ENCODE measurements around the gene IBTK. TPM values are rescaled to one million over a fixed set of nuclear protein-coding genes. Genes with fewer than 3 reads are reported as not detected.

Gene IBTK
- total and polyA plus RNA-seq, 2 of the 4 experiments (the other 2 are of a cell fraction): 9.7 to 45.0 TPM

GRCh38 chr6:82172594-82172993, 75.0 kb downstream of the IBTK start:
- Histone ChIP-seq H4K20me1 (ENCODE audit: insufficient read depth, low read length) (no peaks in the 10 kb centered on the region), H2AK5ac (ENCODE audit: low read depth, low read length) (no peak overlapping the region), H3K27me3 (ENCODE audit: control insufficient read depth, insufficient read depth, low read length) (no peaks in the 10 kb centered on the region), H3K18ac (ENCODE audit: low read depth, low read length) (no peak overlapping the region), H3K79me1 (ENCODE audit: low read depth in 1 of 2, low read length in 2 of 2) (peaks cover 0 to 5% of the 10 kb centered on the region in 2 experiments; a peak in 1 of 4 replicates), H4K8ac (ENCODE audit: low read depth in 2 of 2, low read length in 2 of 2) (no peak overlapping the region), H3K56ac (ENCODE audit: extremely low read depth, insufficient read depth, low read length) (no peak overlapping the region), H3K27ac (ENCODE audit: insufficient read depth, low read length) (no peak overlapping the region), H3K36me3 (ENCODE audit: control insufficient read depth, insufficient read depth, low read length) (peaks cover 16% of the 10 kb centered on the region), H2BK15ac (ENCODE audit: low read depth, low read length) (no peak overlapping the region), H3K4ac (ENCODE audit: low read depth, low read length) (no peak overlapping the region), H2AK9ac (replicated peaks; ENCODE audit: low read depth, low read length, poor library complexity) (no peak overlapping the region), H4K5ac (ENCODE audit: low read depth, low read length) (no peak overlapping the region), H3K4me1 (ENCODE audit: control insufficient read depth, insufficient read depth, low read length) (no peaks in the 10 kb centered on the region), H3K9me3 (ENCODE audit: control insufficient read depth, insufficient read depth, low read length) (no peaks in the 10 kb centered on the region), H3K9ac (ENCODE audit: low read depth, low read length) (no peak overlapping the region), H2AFZ (replicated peaks; ENCODE audit: low read length, poor library complexity) (no peak overlapping the region), H4K91ac (ENCODE audit: insufficient read depth, low read depth, low read length) (no peak overlapping the region), H3K4me2 (ENCODE audit: low read depth, low read length) (no peak overlapping the region), H3K4me3 (ENCODE audit: insufficient read depth, low read depth, low read length) (no peak overlapping the region), H3K14ac (replicated peaks; ENCODE audit: low read depth, low read length) (no peak overlapping the region), H2BK5ac (ENCODE audit: low read depth, low read length, poor library complexity, severe bottlenecking) (no peak overlapping the region), H3K9me1 (ENCODE audit: insufficient read depth, low read length) (no peaks in the 10 kb centered on the region; the same call in 1 of the 2 replicates), H2BK120ac (ENCODE audit: low read depth, low read length) (no peak overlapping the region), H2BK20ac (ENCODE audit: low read depth, low read length) (no peak overlapping the region), H3K23ac (ENCODE audit: low read depth, low read length) (no peak overlapping the region)
- ChIA-PET CTCF (no interaction called here), POLR2A (ENCODE audit: unreplicated experiment) (no interaction called here)
- no peak for ATAC-seq (ENCODE audit: low read depth)
- intact Hi-C loops (cut with micrococcal nuclease) (loop anchor here (10.0 kb wide), 1 partner anchor 278 kb away; no protein-coding TSS in a partner anchor), in situ Hi-C loops (cut with MboI; ENCODE audit: low sequenced_read_pairs) (no loop called here), dilution Hi-C loops (cut with HindIII; ENCODE audit: low sequenced_read_pairs, unreplicated experiment) (no loop called here)
- 100% methylated on average over 1 of the region's 5 CpGs; no CpG with 5 or more reads in 1 of the 2 experiments for WGBS, 2 experiments (ENCODE audit: extremely low coverage in 2 of 2, insufficient read length in 1 of 2)
- no peak for DNase-seq
- no peak for TF ChIP-seq USF2 (IDR thresholded peaks at IDR 0.05; ENCODE audit: low read depth, low read length)
- no peak for TF ChIP-seq SMC3 (IDR thresholded peaks at IDR 0.05; ENCODE audit: low read depth, low read length)
- no peak for TF ChIP-seq MXI1 (IDR thresholded peaks at IDR 0.05; ENCODE audit: borderline replicate concordance, low read depth, low read length)
- TF ChIP-seq FOS (IDR thresholded peaks at IDR 0.05; ENCODE audit: low read depth, low read length): no peak
- TF ChIP-seq MAFK (IDR thresholded peaks at IDR 0.05; ENCODE audit: low read depth, low read length): no peak
- no peak for TF ChIP-seq POLR2A (IDR thresholded peaks at IDR 0.05; ENCODE audit: low read depth, low read length)
- TF ChIP-seq CEBPB (IDR thresholded peaks at IDR 0.05; ENCODE audit: low read depth, low read length): no peak
- TF ChIP-seq RAD21 (IDR thresholded peaks at IDR 0.05; ENCODE audit: low read length): no peak
- TF ChIP-seq BHLHE40 (IDR thresholded peaks at IDR 0.05; ENCODE audit: low read depth, low read length): no peak
- TF ChIP-seq ELK1 (IDR thresholded peaks at IDR 0.05; ENCODE audit: borderline replicate concordance, low read depth, low read length): no peak
- no TSS peak for BruUV-seq (replicated peaks)

Data from IMR-90 (cell line).